ENCODE results near the gene EGFLAM. TPM values are rescaled to one million over a fixed set of nuclear protein-coding genes. Genes with fewer than 3 reads are reported as not detected.

Gene EGFLAM
- polyA plus RNA-seq, 1 donor from 2014 or later: not detected

GRCh38 chr5:38466424-38467189 lies 208.2 kb downstream of the EGFLAM start:
- no peak overlapping the region for H3K27ac ChIP-seq (ENCODE audit: low read length)
- H2AFZ ChIP-seq (ENCODE audit: low read depth, low read length): no peak overlapping the region
- no peaks in the 10 kb centered on the region for H3K9me3 ChIP-seq (ENCODE audit: low read length)
- peaks cover 5% of the 10 kb centered on the region for H3F3A ChIP-seq (ENCODE audit: insufficient read depth, low read length, poor library complexity, severe bottlenecking)
- H3K4me2 ChIP-seq (ENCODE audit: low read length): no peak overlapping the region
- no peak overlapping the region for H3K9ac ChIP-seq (ENCODE audit: low read length)
- H3K79me2 ChIP-seq (replicated peaks; ENCODE audit: insufficient read depth, low read length): no peaks in the 10 kb centered on the region
- no peak overlapping the region for H3K4me3 ChIP-seq (ENCODE audit: low read length)
- H4K20me1 ChIP-seq (ENCODE audit: insufficient read depth): no peaks in the 10 kb centered on the region
- no peaks in the 10 kb centered on the region for H3K27me3 ChIP-seq (ENCODE audit: insufficient read depth, low read depth, low read length)
- H3K9me2 ChIP-seq (ENCODE audit: insufficient read depth, low read length): no peaks in the 10 kb centered on the region
- no peaks in the 10 kb centered on the region for H3K36me3 ChIP-seq (ENCODE audit: insufficient read depth, low read length)
- no peak for TF ChIP-seq POLR2AphosphoS5 (IDR thresholded peaks at IDR 0.05)
- no peak for TF ChIP-seq MXI1 (conservative IDR thresholded peaks at IDR 0.05; ENCODE audit: poor library complexity, severe bottlenecking)
- TF ChIP-seq RAD21 (conservative IDR thresholded peaks at IDR 0.05): no peak
- TF ChIP-seq SMC3 (conservative IDR thresholded peaks at IDR 0.05; ENCODE audit: poor library complexity): no peak
- no peak for TF ChIP-seq EZH2 (IDR thresholded peaks at IDR 0.05; ENCODE audit: borderline replicate concordance, insufficient read depth, low read length, poor library complexity, severe bottlenecking)
- TF ChIP-seq EP300 (conservative IDR thresholded peaks at IDR 0.05; ENCODE audit: poor library complexity, severe bottlenecking): no peak
- TF ChIP-seq CTCF (IDR thresholded peaks at IDR 0.05; ENCODE audit: poor library complexity, severe bottlenecking): no peak
- no peak for TF ChIP-seq TAF1 (IDR thresholded peaks at IDR 0.05; ENCODE audit: low read depth)
- TF ChIP-seq REST (IDR thresholded peaks at IDR 0.05; ENCODE audit: borderline replicate concordance): no peak

- Histone ChIP-seq H3K79me2 (replicated peaks; ENCODE audit: insufficient read depth, low read length) (no peaks in the 10 kb centered on the region), H3K9ac (ENCODE audit: low read length) (no peak overlapping the region), H2AFZ (ENCODE audit: low read depth, low read length) (no peak overlapping the region), H3K4me3 (ENCODE audit: low read length) (no peak overlapping the region), H3K9me3 (ENCODE audit: low read length) (no peaks in the 10 kb centered on the region), H3K4me2 (ENCODE audit: low read length) (no peak overlapping the region), H3K36me3 (ENCODE audit: insufficient read depth, low read length) (no peaks in the 10 kb centered on the region), H3K27ac (ENCODE audit: low read length) (no peak overlapping the region), H4K20me1 (ENCODE audit: insufficient read depth) (no peaks in the 10 kb centered on the region), H3K27me3 (ENCODE audit: insufficient read depth, low read depth, low read length) (no peaks in the 10 kb centered on the region), H3K9me2 (ENCODE audit: insufficient read depth, low read length) (no peaks in the 10 kb centered on the region), H3F3A (ENCODE audit: insufficient read depth, low read length, poor library complexity, severe bottlenecking) (peaks cover 5% of the 10 kb centered on the region)
- no peak for TF ChIP-seq SMC3 (conservative IDR thresholded peaks at IDR 0.05; ENCODE audit: poor library complexity)
- no peak for TF ChIP-seq POLR2AphosphoS5 (IDR thresholded peaks at IDR 0.05)
- TF ChIP-seq EP300 (conservative IDR thresholded peaks at IDR 0.05; ENCODE audit: poor library complexity, severe bottlenecking): no peak
- no peak for TF ChIP-seq TAF1 (IDR thresholded peaks at IDR 0.05; ENCODE audit: low read depth)
- no peak for TF ChIP-seq RAD21 (conservative IDR thresholded peaks at IDR 0.05)
- no peak for TF ChIP-seq REST (IDR thresholded peaks at IDR 0.05; ENCODE audit: borderline replicate concordance)
- no peak for TF ChIP-seq EZH2 (IDR thresholded peaks at IDR 0.05; ENCODE audit: borderline replicate concordance, insufficient read depth, low read length, poor library complexity, severe bottlenecking)
- TF ChIP-seq CTCF (IDR thresholded peaks at IDR 0.05; ENCODE audit: poor library complexity, severe bottlenecking): no peak
- TF ChIP-seq MXI1 (conservative IDR thresholded peaks at IDR 0.05; ENCODE audit: poor library complexity, severe bottlenecking): no peak
These were observed 209.1 kb downstream of the EGFLAM start for GRCh38 chr5:38467353-38468040.

Measured in neural cell (in vitro differentiated cells).